Mucosa of descending colon (tissue), 3 donors: Measurements from ENCODE around the gene ITSN1. TPM values are rescaled to one million over a fixed set of nuclear protein-coding genes. Genes with fewer than 3 reads are reported as not detected.

Source experiments
- ATAC-seq: fragments of 200-7000 bp; cut with Tn5 transposase; one replicate; pipeline ENCODE4 v1.9.1; 2020; ENCODE audit warnings: mild to moderate bottlenecking, moderate library complexity
- DNase-seq, 3 donors: peaks; one replicate each; pipeline ENCODE4 v3.0.0-alpha.2; 2020
- H3K36me3 ChIP-seq: fragments of 200-600 bp; one replicate; pipeline ENCODE4 v1.8.0; 2021; ENCODE audit warnings: low read depth, mild to moderate bottlenecking
- H3K4me1 ChIP-seq: fragments of 200-600 bp; one replicate; pipeline ENCODE4 v1.8.0; 2021; ENCODE audit warnings: low read depth, mild to moderate bottlenecking
- H3K4me3 ChIP-seq: fragments of 200-600 bp; one replicate; pipeline ENCODE4 v1.8.0; 2021; ENCODE audit warnings: mild to moderate bottlenecking
- H3K9me3 ChIP-seq: fragments of 200-600 bp; one replicate; pipeline ENCODE4 v1.8.0; 2021; ENCODE audit warnings: mild to moderate bottlenecking
- intact Hi-C, 2 donors: fragments of 100-400 bp; cut with DNase I in 1 of 2; cut with micrococcal nuclease in 1 of 2; formaldehyde crosslinking; loops; one replicate each; pipeline versions ENCODE4 v1.11.0 to v1.11.1; 2022; cut with DNase I, micrococcal nuclease
- total RNA-seq, 3 donors: library from RNA; stranded (reverse); fragmentation: NEBNext Ultra II Directional in 2 of 3; extraction: Animal tissue kit (Norgen Biotek cat#: 25700) in 2 of 3; gene quantifications; one replicate each; pipeline versions ENCODE4 v1.2.1 to v1.2.4, GENCODE V29; 2021 to 2023
- TF ChIP-seq, protein P1 (sequence below): fragments of 200-600 bp; IDR thresholded peaks from one replicate; pipeline ENCODE4 v1.8.0; 2022; ENCODE audit warnings: antibody characterized with exemption, mild to moderate bottlenecking
- donor health status: DM: no; HTN: no; CAD: no; lungs with moderate emphysema.
- donor health status: DM: no; HTN: no; CAD: no.
- donor health status: DM: no; HTN: yes; CAD: no.

The ITSN1 gene
- total RNA-seq, 3 donors from 2014 or later = 35.6 to 54.8 (median 45.3) TPM

- Histone ChIP-seq H3K4me1 (peaks cover 6% of the 10 kb centered on the region), H3K4me3 (no peak overlapping the region), H3K9me3 (no peaks in the 10 kb centered on the region), H3K36me3 (no peaks in the 10 kb centered on the region)
- DNase-seq (no peak), ATAC-seq (no peak)
- intact Hi-C loops = loop anchor here in 1 of 2 donors (10.0 kb wide), 1 partner anchor 249 kb away; the partner anchor contains the start of genes CRYZL1 and ITSN1
- TF ChIP-seq, protein P1, sequence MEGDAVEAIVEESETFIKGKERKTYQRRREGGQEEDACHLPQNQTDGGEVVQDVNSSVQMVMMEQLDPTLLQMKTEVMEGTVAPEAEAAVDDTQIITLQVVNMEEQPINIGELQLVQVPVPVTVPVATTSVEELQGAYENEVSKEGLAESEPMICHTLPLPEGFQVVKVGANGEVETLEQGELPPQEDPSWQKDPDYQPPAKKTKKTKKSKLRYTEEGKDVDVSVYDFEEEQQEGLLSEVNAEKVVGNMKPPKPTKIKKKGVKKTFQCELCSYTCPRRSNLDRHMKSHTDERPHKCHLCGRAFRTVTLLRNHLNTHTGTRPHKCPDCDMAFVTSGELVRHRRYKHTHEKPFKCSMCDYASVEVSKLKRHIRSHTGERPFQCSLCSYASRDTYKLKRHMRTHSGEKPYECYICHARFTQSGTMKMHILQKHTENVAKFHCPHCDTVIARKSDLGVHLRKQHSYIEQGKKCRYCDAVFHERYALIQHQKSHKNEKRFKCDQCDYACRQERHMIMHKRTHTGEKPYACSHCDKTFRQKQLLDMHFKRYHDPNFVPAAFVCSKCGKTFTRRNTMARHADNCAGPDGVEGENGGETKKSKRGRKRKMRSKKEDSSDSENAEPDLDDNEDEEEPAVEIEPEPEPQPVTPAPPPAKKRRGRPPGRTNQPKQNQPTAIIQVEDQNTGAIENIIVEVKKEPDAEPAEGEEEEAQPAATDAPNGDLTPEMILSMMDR = no peak
Observed at GRCh38 chr21:33893917-33894316, 251.6 kb downstream of the ITSN1 start.

- intact Hi-C loops = loop anchor here in 1 of 2 donors (10.0 kb wide), 1 partner anchor 250 kb away; the partner anchor contains the start of genes CRYZL1 and ITSN1
- H3K4me1 ChIP-seq = peaks cover 6% of the 10 kb centered on the region
- no peaks in the 10 kb centered on the region for H3K36me3 ChIP-seq
- H3K9me3 ChIP-seq = no peaks in the 10 kb centered on the region
- DNase-seq (peak; percentile 59 to 71 (median 65)), ATAC-seq (peak; percentile 75)
- no peak overlapping the region for H3K4me3 ChIP-seq
- TF ChIP-seq, protein P1 = no peak
Observed at GRCh38 chr21:33894736-33895288, 252.5 kb downstream of the ITSN1 start.

- no peak for ATAC-seq
- H3K9me3 ChIP-seq = no peaks in the 10 kb centered on the region
- no peak overlapping the region for H3K4me3 ChIP-seq
- peaks cover 6% of the 10 kb centered on the region for H3K4me1 ChIP-seq
- no peaks in the 10 kb centered on the region for H3K36me3 ChIP-seq
- intact Hi-C loops = loop anchor here in 1 of 2 donors (10.0 kb wide), 1 partner anchor 251 kb away; the partner anchor contains the start of genes CRYZL1 and ITSN1
- no peak for DNase-seq
- TF ChIP-seq, protein P1 = no peak
Observed at GRCh38 chr21:33895356-33895755, 253.1 kb downstream of the ITSN1 start.

DNA sequence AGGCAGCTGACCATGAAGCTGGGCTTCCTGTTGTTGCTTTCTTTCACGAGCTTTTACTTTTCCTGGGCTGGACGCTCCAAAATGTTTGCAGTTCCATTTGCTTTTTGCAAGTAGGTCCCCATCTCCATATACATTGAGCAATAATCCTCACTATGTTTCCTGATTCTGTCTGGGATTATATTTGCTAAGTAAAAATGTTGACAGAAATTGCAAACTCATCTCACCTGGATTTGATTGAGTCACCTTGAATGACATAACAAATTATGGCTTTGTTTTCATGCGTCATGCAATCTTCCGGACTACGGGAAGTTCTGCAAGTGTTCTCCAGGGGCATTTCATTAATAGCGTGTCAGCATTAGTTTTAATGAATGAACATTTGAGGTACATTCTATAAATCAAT is 254.4 kb downstream of the ITSN1 start:
- intact Hi-C loops = loop anchor here in 1 of 2 donors (10.0 kb wide), 1 partner anchor 252 kb away; the partner anchor contains the start of genes CRYZL1 and ITSN1
- DNase-seq = no peak
- no peaks in the 10 kb centered on the region for H3K36me3 ChIP-seq
- TF ChIP-seq, protein P1 = no peak
- peaks cover 6% of the 10 kb centered on the region for H3K4me1 ChIP-seq
- no peak overlapping the region for H3K4me3 ChIP-seq
- no peak for ATAC-seq
- H3K9me3 ChIP-seq = no peaks in the 10 kb centered on the region

DNA sequence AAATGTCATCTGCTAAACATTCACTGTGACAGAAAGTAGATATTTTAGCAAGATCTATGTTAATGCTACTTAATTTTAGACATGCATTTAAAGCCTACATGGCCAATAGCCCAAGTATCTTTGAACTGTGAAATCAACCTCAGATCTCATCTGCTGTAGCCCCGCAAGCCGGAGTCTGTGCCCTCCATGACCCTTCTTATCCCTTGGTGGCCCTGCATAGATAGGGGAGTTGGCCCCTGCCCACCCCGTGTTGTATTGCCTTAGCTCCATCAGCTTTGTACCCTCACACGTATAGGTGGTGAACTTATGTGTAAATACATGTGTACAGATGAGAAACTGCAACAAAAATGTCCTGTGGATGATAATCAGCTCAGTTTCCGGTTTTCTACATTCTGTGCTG is 254.8 kb downstream of the ITSN1 start:
- peaks cover 6% of the 10 kb centered on the region for H3K4me1 ChIP-seq
- H3K4me3 ChIP-seq = no peak overlapping the region
- TF ChIP-seq, protein P1 = no peak
- DNase-seq = no peak
- no peak for ATAC-seq
- no peaks in the 10 kb centered on the region for H3K36me3 ChIP-seq
- H3K9me3 ChIP-seq = no peaks in the 10 kb centered on the region
- intact Hi-C loops = loop anchor here in 1 of 2 donors (10.0 kb wide), 1 partner anchor 252 kb away; the partner anchor contains the start of genes CRYZL1 and ITSN1
